Right atrium auricular region (tissue), 2 donors: Measurements from ENCODE around the gene HSCB. TPM values are rescaled to one million over a fixed set of nuclear protein-coding genes. Genes with fewer than 3 reads are reported as not detected.
"Not testable (repeated sequence)": the region's sequence is repeated elsewhere in the genome, so short reads cannot be mapped to it uniquely, and the experiment has no call there.

Experiments used
- DNase-seq: peaks from one replicate; pipeline ENCODE4 v3.0.0-alpha.2; 2019; ENCODE audit warnings: low spot score
- H3K27ac ChIP-seq, 2 donors: fragments of 200-600 bp; sonication (generic); 1 replicate in 1 of 2; 2 replicates in 1 of 2; pipeline ENCODE4 v1.5.1; 2016 to 2019
- H3K27me3 ChIP-seq, 2 donors: fragments of 200-600 bp; sonication (generic); one replicate each; pipeline versions ENCODE4 v1.5.1 to v1.6.0; 2017 to 2019
- H3K36me3 ChIP-seq: fragments of 200-600 bp; sonication (generic); one replicate; pipeline ENCODE4 v1.5.1; 2016
- H3K4me1 ChIP-seq, 2 donors: fragments of 200-600 bp; sonication (generic); one replicate each; pipeline versions ENCODE4 v1.5.1 to v1.6.0; 2017 to 2019
- H3K4me3 ChIP-seq, 2 donors: fragments of 200-600 bp; sonication (generic); 1 replicate in 1 of 2; 2 replicates in 1 of 2; pipeline ENCODE4 v1.5.1; 2017 to 2019; ENCODE audit warnings: mild to moderate bottlenecking in 1 of 2, moderate library complexity in 1 of 2
- H3K9me3 ChIP-seq, 2 donors: fragments of 200-600 bp; sonication (generic); one replicate each; pipeline ENCODE4 v1.5.1; 2019
- total RNA-seq, 2 donors: library from RNA; depleted of rRNA; stranded (reverse); fragments of >200 nt; gene quantifications; one replicate each; pipeline ENCODE4 v1.1.0, GENCODE V29; 2016
- TF ChIP-seq, protein P1 (sequence below), 2 donors: fragments of 200-600 bp; sonication (generic); IDR thresholded peaks; one replicate each; pipeline ENCODE4 v1.5.1; 2019; ENCODE audit warnings: antibody characterized with exemption in 2 of 2

HSCB gene, protein sequence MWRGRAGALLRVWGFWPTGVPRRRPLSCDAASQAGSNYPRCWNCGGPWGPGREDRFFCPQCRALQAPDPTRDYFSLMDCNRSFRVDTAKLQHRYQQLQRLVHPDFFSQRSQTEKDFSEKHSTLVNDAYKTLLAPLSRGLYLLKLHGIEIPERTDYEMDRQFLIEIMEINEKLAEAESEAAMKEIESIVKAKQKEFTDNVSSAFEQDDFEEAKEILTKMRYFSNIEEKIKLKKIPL
- total RNA-seq: 10 to 100 TPM; 11.9 to 12.6 TPM

DNA sequence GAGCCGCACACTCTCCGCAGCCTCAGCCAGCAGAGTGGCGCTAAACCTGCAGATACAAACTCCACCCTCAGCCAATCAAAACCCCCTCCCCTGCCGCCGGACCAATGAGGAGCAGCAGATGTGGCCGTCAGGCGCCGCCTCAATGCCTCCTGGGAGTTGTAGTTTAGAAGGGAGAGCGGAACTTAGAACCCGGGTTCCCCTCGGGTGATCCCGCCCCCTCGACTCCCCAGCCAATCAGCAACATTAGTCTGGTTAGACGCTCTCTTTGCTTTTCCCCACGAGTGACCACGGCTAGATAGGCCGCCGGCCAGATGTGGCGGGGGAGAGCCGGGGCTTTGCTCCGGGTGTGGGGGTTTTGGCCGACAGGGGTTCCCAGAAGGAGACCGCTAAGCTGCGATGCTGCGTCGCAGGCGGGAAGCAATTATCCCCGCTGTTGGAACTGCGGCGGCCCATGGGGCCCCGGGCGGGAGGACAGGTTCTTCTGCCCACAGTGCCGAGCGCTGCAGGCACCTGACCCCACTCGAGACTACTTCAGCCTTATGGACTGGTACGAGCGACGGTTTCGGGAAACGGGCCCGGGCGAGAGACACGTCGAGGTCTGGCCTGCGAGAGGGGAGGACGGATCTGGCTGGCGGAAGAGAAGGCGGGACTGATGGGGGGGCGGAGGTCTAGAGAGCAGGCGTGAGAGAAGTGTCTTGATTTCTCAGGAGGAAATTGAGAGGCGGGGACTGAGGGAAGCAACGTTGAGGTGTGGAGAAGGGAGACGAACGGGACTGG, at the start of gene HSCB, which contains the start of gene CHEK2:
TSS of gene HSCB (plus strand) at position 255 of the 777 bp plus-strand sequence. CDS start at position 312, 57 bp downstream.
TSS of gene CHEK2 (minus strand) at position 36 of the 777 bp plus-strand sequence. CDS start 7,099 bp downstream, outside the sequence.
- Histone ChIP-seq H3K4me1 (peaks cover 0 to 17% of the 10 kb centered on the region in 2 donors), H3K27ac (peak within 1 kb of the TSS; percentile 99 to 100), H3K9me3 (no peaks in the 10 kb centered on the region), H3K4me3 (peak within 1 kb of the TSS; percentile 98 to 99), H3K27me3 (no peaks in the 10 kb centered on the region), H3K36me3 (peaks cover 24% of the 10 kb centered on the region)
- TF ChIP-seq, protein P1, sequence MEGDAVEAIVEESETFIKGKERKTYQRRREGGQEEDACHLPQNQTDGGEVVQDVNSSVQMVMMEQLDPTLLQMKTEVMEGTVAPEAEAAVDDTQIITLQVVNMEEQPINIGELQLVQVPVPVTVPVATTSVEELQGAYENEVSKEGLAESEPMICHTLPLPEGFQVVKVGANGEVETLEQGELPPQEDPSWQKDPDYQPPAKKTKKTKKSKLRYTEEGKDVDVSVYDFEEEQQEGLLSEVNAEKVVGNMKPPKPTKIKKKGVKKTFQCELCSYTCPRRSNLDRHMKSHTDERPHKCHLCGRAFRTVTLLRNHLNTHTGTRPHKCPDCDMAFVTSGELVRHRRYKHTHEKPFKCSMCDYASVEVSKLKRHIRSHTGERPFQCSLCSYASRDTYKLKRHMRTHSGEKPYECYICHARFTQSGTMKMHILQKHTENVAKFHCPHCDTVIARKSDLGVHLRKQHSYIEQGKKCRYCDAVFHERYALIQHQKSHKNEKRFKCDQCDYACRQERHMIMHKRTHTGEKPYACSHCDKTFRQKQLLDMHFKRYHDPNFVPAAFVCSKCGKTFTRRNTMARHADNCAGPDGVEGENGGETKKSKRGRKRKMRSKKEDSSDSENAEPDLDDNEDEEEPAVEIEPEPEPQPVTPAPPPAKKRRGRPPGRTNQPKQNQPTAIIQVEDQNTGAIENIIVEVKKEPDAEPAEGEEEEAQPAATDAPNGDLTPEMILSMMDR (IDR thresholded peaks at IDR 0.05): peak in 1 of 2 donors; percentile 36
- DNase-seq: peak; percentile 99

DNA sequence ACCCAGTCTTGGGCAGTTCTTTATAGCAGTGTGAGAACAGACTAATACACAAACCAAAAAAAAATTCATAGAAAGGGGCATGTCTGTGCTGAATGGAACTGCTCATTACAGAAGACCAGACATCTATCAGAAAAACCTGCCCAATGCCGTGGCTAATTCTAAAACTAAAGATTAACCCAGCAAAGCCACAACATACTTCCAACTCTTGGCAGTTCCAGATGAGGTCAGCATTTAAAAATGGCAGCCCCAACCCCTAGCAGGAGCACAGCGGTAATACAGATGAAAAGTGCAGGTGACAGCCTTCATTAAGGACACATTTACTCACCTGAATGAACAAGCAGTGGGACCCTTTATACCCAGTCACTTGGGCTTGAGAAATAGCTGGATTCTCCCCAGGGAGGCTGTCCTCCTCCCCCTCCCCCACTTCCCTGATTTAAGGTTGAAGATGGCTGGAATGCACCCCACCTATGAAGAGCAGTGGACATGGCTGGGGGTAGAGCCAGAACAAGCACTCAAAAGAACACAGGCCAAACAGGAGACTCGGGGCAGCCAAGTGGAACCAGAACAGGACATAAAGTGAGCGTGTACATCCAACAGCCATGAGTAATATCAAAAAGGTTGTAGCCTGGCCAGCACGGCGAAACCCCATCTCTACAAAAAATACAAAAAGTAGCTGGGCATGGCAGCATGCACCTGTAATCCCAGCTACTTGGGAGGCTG, 48.6 kb upstream of the HSCB start:
- H3K27me3 ChIP-seq, H3K4me3 ChIP-seq, H3K27ac ChIP-seq, DNase-seq, H3K4me1 ChIP-seq, H3K9me3 ChIP-seq, H3K36me3 ChIP-seq: not testable (repeated sequence)

DNA sequence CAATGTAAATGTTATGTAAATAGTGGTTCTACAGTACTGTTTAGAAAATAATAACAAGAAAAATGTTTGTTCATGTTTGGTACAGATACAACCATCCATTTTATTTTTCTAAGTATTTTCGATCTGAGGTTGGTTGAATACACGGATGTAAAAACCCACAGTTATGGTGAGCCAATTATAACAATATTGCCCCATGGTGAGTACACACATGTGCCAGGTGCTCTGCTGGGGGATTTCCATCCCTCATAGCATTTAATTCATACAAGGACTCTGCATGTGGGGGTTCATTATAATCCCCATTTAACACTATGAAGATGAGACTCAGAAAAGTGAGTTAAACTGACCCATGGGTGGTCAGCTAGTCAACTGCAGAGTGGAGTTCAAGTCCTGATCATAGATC, 38.9 kb upstream of the HSCB start:
- Histone ChIP-seq H3K36me3 (no peaks in the 10 kb centered on the region), H3K4me3 (no peak overlapping the region)
- TF ChIP-seq, protein P1 (IDR thresholded peaks at IDR 0.05): no peak

DNA sequence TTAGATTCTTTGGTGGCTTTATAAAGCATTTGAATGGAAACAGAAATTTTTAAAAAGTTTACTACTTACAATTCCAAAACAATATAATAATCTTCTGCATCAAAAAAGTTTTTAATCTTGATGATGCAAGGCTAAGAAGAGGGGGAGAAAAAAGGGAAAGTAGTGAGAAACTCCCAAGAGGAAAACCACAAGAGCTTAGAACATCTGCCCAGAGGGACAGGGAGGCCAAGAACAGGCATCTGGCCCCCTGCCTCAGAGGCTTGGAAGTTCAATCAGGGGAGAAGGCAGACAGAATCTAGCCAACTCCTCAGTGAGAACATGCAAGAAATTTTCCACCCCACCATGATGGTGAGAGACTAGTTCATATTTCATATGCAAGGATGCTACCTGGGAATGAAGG, 38.4 kb upstream of the HSCB start:
- Histone ChIP-seq H3K27me3 (no peaks in the 10 kb centered on the region), H3K9me3 (no peaks in the 10 kb centered on the region), H3K4me1 (no peaks in the 10 kb centered on the region), H3K27ac (no peak overlapping the region), H3K36me3 (no peaks in the 10 kb centered on the region), H3K4me3 (no peak overlapping the region)
- TF ChIP-seq, protein P1 (IDR thresholded peaks at IDR 0.05): no peak
- DNase-seq: no peak

More for the DNA sequence above, 38.9 kb upstream of the HSCB start:
- Histone ChIP-seq H3K4me1 (no peaks in the 10 kb centered on the region), H3K9me3 (no peaks in the 10 kb centered on the region), H3K27me3 (no peaks in the 10 kb centered on the region), H3K27ac (no peak overlapping the region)
- no peak for DNase-seq

DNA sequence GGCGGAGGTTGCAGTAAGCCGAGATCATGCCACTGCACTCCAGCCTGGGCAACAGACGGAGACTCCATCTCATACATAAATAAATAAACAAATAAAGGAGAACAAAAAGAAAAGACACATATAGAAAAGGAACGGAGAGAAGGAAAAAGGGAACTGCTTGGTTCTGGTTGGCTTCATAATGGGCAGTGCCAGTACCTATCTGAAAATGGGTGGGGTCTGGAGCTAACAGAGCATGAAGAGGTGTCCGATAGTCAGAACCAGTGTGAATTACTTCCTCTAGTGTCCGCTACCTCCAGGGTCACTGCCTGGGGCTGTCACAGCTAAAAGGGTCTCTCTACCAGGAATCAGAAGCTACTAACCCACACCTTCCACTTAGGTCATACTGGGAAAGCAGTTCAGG, 35.0 kb upstream of the HSCB start:
- DNase-seq: no peak
- H3K36me3 ChIP-seq: no peaks in the 10 kb centered on the region
- TF ChIP-seq, protein P1 (IDR thresholded peaks at IDR 0.05): no peak
- no peaks in the 10 kb centered on the region for H3K27me3 ChIP-seq
- H3K4me1 ChIP-seq: peaks cover 0 to 18% of the 10 kb centered on the region in 2 donors
- no peak overlapping the region for H3K4me3 ChIP-seq
- H3K27ac ChIP-seq: no peak overlapping the region
- H3K9me3 ChIP-seq: no peaks in the 10 kb centered on the region

DNA sequence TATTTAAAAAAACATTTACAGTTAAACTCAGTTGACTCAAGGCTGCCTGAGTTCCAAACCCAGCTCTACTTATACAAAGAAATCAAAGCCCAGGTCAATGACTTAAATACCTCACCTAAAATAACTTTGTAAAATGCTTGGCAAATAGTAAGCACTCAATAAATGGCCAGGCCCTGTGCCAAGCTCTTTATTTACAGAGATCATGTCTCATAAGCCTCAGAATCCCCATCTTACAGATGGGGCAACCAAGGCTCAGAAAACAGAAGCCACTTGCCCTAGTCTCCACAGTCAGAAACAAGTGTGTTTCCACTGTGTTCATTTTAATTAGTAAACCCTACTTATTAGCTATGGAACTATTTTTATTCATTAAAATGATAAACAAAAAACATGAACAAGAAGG, 31.7 kb upstream of the HSCB start:
- Histone ChIP-seq H3K4me3 (no peak overlapping the region), H3K27ac (peak overlapping the region; percentile 20 to 58), H3K36me3 (no peaks in the 10 kb centered on the region), H3K27me3 (no peaks in the 10 kb centered on the region), H3K4me1 (peaks cover 0 to 20% of the 10 kb centered on the region in 2 donors), H3K9me3 (no peaks in the 10 kb centered on the region)
- DNase-seq: no peak
- TF ChIP-seq, protein P1 (IDR thresholded peaks at IDR 0.05): no peak
